HFFc6 (cell line): ENCODE results near the gene ZNF587B. TPM values are rescaled to one million over a fixed set of nuclear protein-coding genes. Genes with fewer than 3 reads are reported as not detected.
"Not testable (repeated sequence)": the region's sequence is repeated elsewhere in the genome, so short reads cannot be mapped to it uniquely, and the experiment has no call there.

Experiments used
- DNase-seq: peaks from one replicate; pipeline ENCODE4 v3.0.0-alpha.2; 2018
- H3K27ac Mint-ChIP-seq: 2 replicates; pipeline ENCODE4 v1.8.0; 2020; ENCODE audit warnings: mild to moderate bottlenecking, mixed read lengths
- H3K27me3 Mint-ChIP-seq: 2 replicates; pipeline ENCODE4 v1.8.0; 2021; ENCODE audit warnings: mild to moderate bottlenecking, moderate library complexity, mixed read lengths; ENCODE audit not compliant: insufficient read depth
- H3K36me3 Mint-ChIP-seq: 2 replicates; pipeline ENCODE4 v1.8.0; 2021; ENCODE audit warnings: low read depth, mixed read lengths
- H3K4me1 Mint-ChIP-seq: 2 replicates; pipeline ENCODE4 v1.8.0; 2020; ENCODE audit warnings: low read depth, mixed read lengths
- H3K4me3 Mint-ChIP-seq: 2 replicates; pipeline ENCODE4 v1.8.0; 2020; ENCODE audit warnings: mild to moderate bottlenecking, moderate library complexity, mixed read lengths
- H3K9me3 Mint-ChIP-seq: 2 replicates; pipeline ENCODE4 v1.8.0; 2020; ENCODE audit warnings: mild to moderate bottlenecking, mixed read lengths
- total RNA-seq, 6 experiments: library from RNA; stranded (reverse); fragmentation: NEBNext Ultra II Directional; extraction: Animal tissue kit (Norgen Biotek cat#: 25700); gene quantifications; 2 replicates in 1 of 6; 3 replicates in 5 of 6; pipeline ENCODE4 v1.2.3, GENCODE V29; 2021
- TF ChIP-seq, protein P1 (sequence below): fragments of 200-600 bp; sonication (generic); IDR thresholded peaks from 2 replicates; pipeline ENCODE4 v1.5.0; 2021; ENCODE audit warnings: antibody characterized with exemption, mild to moderate bottlenecking

ZNF587B gene
- total RNA-seq, 6 experiments from 2014 or later, result 7.8 to 10.7 (median 9.4) TPM

- Mint-ChIP-seq H3K9me3 (peaks cover 10% of the 10 kb centered on the region), H3K36me3 (peaks cover 50% of the 10 kb centered on the region), H3K27ac (peak overlapping the region; percentile 89), H3K4me3 (peak overlapping the region; percentile 100), H3K27me3 (peaks cover 8% of the 10 kb centered on the region), H3K4me1 (peaks cover 21% of the 10 kb centered on the region)
- TF ChIP-seq, protein P1, sequence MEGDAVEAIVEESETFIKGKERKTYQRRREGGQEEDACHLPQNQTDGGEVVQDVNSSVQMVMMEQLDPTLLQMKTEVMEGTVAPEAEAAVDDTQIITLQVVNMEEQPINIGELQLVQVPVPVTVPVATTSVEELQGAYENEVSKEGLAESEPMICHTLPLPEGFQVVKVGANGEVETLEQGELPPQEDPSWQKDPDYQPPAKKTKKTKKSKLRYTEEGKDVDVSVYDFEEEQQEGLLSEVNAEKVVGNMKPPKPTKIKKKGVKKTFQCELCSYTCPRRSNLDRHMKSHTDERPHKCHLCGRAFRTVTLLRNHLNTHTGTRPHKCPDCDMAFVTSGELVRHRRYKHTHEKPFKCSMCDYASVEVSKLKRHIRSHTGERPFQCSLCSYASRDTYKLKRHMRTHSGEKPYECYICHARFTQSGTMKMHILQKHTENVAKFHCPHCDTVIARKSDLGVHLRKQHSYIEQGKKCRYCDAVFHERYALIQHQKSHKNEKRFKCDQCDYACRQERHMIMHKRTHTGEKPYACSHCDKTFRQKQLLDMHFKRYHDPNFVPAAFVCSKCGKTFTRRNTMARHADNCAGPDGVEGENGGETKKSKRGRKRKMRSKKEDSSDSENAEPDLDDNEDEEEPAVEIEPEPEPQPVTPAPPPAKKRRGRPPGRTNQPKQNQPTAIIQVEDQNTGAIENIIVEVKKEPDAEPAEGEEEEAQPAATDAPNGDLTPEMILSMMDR, result no peak
- DNase-seq, result peak; percentile 42
Measured at GRCh38 chr19:57850553-57851017, 20.5 kb downstream of the ZNF587B start.

DNA sequence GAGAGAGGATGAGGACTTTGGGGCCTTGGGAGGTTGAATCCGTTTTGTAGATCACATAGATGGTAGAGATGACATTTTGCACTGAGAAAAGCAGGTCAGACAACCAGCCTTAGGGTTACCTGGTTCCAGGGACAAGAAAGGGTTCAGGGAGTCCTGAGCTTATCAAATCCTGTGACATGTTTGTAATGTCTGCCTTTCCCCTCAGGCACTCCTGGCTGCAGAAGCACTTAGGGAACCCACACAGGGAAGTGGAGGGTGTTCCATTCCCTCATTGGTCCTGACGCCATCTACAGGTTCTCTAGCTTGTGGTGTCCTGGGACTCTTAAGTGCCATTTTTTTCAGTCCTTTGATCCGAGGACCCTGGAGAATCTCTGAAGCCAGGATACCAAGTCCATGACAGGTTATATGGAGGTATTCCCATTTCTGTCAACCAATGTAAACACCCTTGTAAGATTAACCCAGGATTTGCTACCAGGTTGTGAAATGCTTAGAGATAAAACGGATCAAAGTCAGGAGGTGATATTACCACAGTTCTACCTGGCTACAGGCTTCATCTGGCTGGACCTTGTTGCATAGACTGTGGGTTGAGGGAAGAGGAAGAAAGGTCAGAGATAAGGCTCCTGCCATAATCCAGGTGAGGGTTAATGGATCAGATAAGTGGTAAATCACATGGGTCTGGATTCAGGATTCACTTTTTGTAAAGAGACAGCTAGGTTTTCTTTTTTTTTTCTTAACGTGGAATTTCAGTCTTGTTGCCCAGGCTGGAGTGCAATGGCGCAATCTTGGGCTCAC lies 21.9 kb downstream of the ZNF587B start:
- peaks cover 21% of the 10 kb centered on the region for H3K4me1 Mint-ChIP-seq
- H3K27ac Mint-ChIP-seq, H3K27me3 Mint-ChIP-seq, DNase-seq: not testable (repeated sequence)
- peaks cover 59% of the 10 kb centered on the region for H3K36me3 Mint-ChIP-seq
- H3K9me3 Mint-ChIP-seq, result peaks cover 10% of the 10 kb centered on the region
- H3K4me3 Mint-ChIP-seq, result peak overlapping the region; percentile 100

DNA sequence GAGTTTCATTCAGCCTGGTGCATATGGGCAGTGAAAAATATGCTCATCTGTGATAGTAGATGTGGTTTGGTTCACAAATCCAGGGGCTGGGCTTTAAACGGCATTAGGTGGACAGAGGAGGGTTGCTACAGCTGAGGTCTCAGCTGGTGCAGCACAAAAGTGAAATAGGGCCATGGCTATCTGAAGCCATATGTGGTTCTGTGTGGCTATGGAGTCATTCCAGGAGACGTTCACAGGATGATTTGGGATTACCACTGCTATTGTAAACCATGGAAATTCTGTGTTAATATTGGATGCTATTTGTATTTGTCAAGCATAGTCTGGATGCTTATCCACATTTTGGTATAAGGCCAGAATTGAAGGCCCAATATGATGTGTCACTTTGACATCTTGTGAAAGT lies 24.0 kb downstream of the ZNF587B start:
- Mint-ChIP-seq H3K27me3 (peaks cover 11% of the 10 kb centered on the region), H3K36me3 (peaks cover 76% of the 10 kb centered on the region), H3K4me1 (peaks cover 21% of the 10 kb centered on the region), H3K9me3 (peaks cover 16% of the 10 kb centered on the region)
- not testable (repeated sequence) for H3K27ac Mint-ChIP-seq, H3K4me3 Mint-ChIP-seq, DNase-seq

DNA sequence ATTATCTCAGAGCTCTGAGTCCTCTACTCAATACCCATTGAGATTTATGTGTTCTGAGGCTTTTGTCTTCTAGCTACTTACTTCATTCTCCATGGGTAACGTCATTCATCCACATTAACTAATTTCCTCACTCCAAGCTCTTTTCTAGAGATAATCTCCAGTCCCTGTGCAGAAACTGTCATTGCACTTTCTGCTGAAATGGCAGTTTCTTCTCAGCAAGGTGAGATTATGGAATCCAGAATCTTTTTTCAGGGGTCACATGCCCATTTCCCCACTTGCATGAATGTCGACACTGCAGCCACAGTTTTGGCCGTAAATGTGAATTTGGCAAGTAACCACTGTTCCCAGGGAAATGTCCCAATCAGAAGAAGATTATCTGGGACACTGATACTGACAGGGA lies 32.3 kb downstream of the ZNF587B start:
- H3K27ac Mint-ChIP-seq, H3K27me3 Mint-ChIP-seq, H3K4me1 Mint-ChIP-seq, H3K4me3 Mint-ChIP-seq, DNase-seq: not testable (repeated sequence)
- H3K36me3 Mint-ChIP-seq, result peaks cover 91% of the 10 kb centered on the region
- peaks cover 69% of the 10 kb centered on the region for H3K9me3 Mint-ChIP-seq

DNA sequence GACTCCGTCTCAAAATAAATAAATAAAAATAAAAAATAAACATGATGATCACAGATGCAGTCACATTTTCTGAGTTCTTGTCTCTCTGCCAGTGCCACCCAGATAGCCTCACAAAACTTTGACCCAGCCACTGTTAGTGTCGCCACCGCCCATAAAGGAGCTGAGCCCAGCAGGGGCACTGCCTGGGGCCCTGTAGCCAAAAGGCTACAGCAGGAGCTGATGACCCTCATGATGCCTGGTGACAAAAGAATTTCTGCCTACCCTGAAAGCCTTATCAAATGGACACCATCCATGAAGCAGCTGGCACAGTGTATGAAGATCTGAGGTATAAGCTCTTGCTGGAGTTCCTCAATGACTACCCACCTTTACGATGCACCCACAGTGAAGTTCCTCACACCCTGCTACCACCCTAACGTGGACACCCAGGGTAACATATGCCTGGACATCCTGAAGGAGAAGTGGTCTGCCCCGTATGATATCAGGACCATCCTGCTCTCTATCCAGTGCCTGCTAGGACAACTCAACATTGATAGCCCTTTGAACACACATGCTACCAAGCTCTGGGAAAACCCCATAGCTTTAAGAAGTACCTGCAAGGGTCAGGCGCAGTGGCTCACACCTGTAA lies 37.9 kb downstream of the ZNF587B start:
- Mint-ChIP-seq H3K4me3 (no peak overlapping the region), H3K9me3 (peaks cover 87% of the 10 kb centered on the region), H3K4me1 (no peaks in the 10 kb centered on the region), H3K36me3 (peaks cover 82% of the 10 kb centered on the region), H3K27ac (no peak overlapping the region), H3K27me3 (peaks cover 11% of the 10 kb centered on the region)
- no peak for DNase-seq
- TF ChIP-seq, protein P1, result no peak

GRCh38 chr19:57869655-57870054 lies 39.6 kb downstream of the ZNF587B start:
- not testable (repeated sequence) for H3K4me3 Mint-ChIP-seq, H3K27ac Mint-ChIP-seq, DNase-seq, H3K4me1 Mint-ChIP-seq
- Mint-ChIP-seq H3K27me3 (peaks cover 11% of the 10 kb centered on the region), H3K36me3 (peaks cover 86% of the 10 kb centered on the region), H3K9me3 (peaks cover 95% of the 10 kb centered on the region)

GRCh38 chr19:57870225-57870624 lies 40.1 kb downstream of the ZNF587B start:
- TF ChIP-seq, protein P1, result no peak
- Mint-ChIP-seq H3K27me3 (peaks cover 11% of the 10 kb centered on the region), H3K36me3 (peaks cover 83% of the 10 kb centered on the region), H3K4me3 (no peak overlapping the region), H3K27ac (no peak overlapping the region), H3K4me1 (no peaks in the 10 kb centered on the region), H3K9me3 (peaks cover 95% of the 10 kb centered on the region)
- DNase-seq, result no peak
